Adrenal gland (tissue), 12 donors: ENCODE results near the gene SLC35D2. TPM values are rescaled to one million over a fixed set of nuclear protein-coding genes. Genes with fewer than 3 reads are reported as not detected.

ENCODE experiments used
- DNase-seq, 7 donors: peaks; one replicate each; pipeline ENCODE4 v3.0.0-alpha.2; 2019 to 2020
- H3K27ac ChIP-seq, 5 donors: fragments of 200-600 bp; sonication (generic) in 4 of 5; 1 replicate in 3 of 5; 2 replicates in 2 of 5; pipeline versions ENCODE4 v1.5.1 to v1.8.0; 2016 to 2020; ENCODE audit warnings: mild to moderate bottlenecking in 1 of 5
- H3K27me3 ChIP-seq: fragments of 200-600 bp; 2 replicates; pipeline ENCODE4 v1.8.0; 2021
- H3K36me3 ChIP-seq, 2 donors: fragments of 200-600 bp; replicated peaks in 1 of 2; 1 replicate in 1 of 2; 2 replicates in 1 of 2; pipeline versions ENCODE4 v1.5.1 to v1.8.0; 2018 to 2022
- H3K4me1 ChIP-seq, 2 donors: fragments of 200-600 bp; replicated peaks in 1 of 2; 1 replicate in 1 of 2; 2 replicates in 1 of 2; pipeline versions ENCODE4 v1.5.1 to v1.8.0; 2018 to 2021
- H3K4me3 ChIP-seq, 4 donors: fragments of 200-600 bp; sonication (generic) in 3 of 4; one replicate each; pipeline ENCODE4 v1.5.1; 2016 to 2018
- H3K9me3 ChIP-seq, 3 donors: fragments of 200-600 bp; sonication (generic) in 1 of 3; replicated peaks in 1 of 3; 1 replicate in 2 of 3; 2 replicates in 1 of 3; pipeline versions ENCODE4 v1.5.1 to v1.8.0; 2016 to 2021
- CTCF ChIP-seq, 6 experiments: fragments of 450-650 bp in 4 of 6; fragments of 200-600 bp in 2 of 6; sonication (generic) in 1 of 6; IDR thresholded peaks; 1 replicate in 5 of 6; 2 replicates in 1 of 6; pipeline versions ENCODE4 v1.5.1 to v1.8.0; 2016 to 2021; ENCODE audit warnings: antibody characterized with exemption in 6 of 6, mild to moderate bottlenecking in 2 of 6, moderate library complexity in 1 of 6
- POLR2A ChIP-seq, 2 donors: fragments of 450-650 bp; IDR thresholded peaks; one replicate each; pipeline ENCODE4 v1.6.1; 2017; ENCODE audit warnings: antibody characterized with exemption in 2 of 2, mild to moderate bottlenecking in 2 of 2, moderate library complexity in 1 of 2
- WGBS, 4 donors: extraction: QIAGEN DNeasy Blood & Tissue Kit in 2 of 4; methylation state at CpG; one replicate each; pipeline versions ENCODE4 v1.1.5 to v1.1.7; 2013 to 2017; 5-methylcytosine and 5-hydroxymethylcytosine counted together
- intact Hi-C, 2 donors: fragments of 100-400 bp; cut with DNase I; formaldehyde crosslinking; loops; one replicate each; pipeline versions ENCODE4 v1.14.1 to v1.15.0; 2022 to 2023
- polyA plus RNA-seq, 3 donors: library from polyadenylated mRNA; stranded (reverse); fragments of 200-250 nt in 2 of 3; fragments of 350-450 nt in 1 of 3; fragmentation: Illumina TruSeq in 1 of 3; extraction: RNeasy Lipid Tissue Mini Kit (QIAGEN cat#74804) in 1 of 3; gene quantifications; one replicate each; pipeline ENCODE4 v1.2.3, GENCODE V29; 2013 to 2014
- total RNA-seq, 9 donors: library from RNA; depleted of rRNA in 4 of 9; stranded (reverse); fragments of >200 nt in 4 of 9; fragments of 120-200 nt in 1 of 9; fragmentation: NEBNext Ultra II Directional in 1 of 9; extraction: Animal tissue kit (Norgen Biotek cat#: 25700) in 1 of 9; gene quantifications; one replicate each; pipeline versions ENCODE4 v1.1.0 to v1.2.4, GENCODE V29; 2013 to 2023
- donor health status: healthy with polysubstance abuse.
- donor health status: Bipolar disorder and iron deficiency.
- donor health status: DM: yes; HTN: yes; CAD: no.
- donor health status: DM: no; HTN: no; CAD: no.
- donor health status: DM: no; HTN: no; CAD: no.
- donor health status: DM: yes; HTN: yes; CAD: no.

SLC35D2 gene
- total and polyA plus RNA-seq, 12 donors, result 6.9 to 20.8 (median 14.0) TPM

DNA sequence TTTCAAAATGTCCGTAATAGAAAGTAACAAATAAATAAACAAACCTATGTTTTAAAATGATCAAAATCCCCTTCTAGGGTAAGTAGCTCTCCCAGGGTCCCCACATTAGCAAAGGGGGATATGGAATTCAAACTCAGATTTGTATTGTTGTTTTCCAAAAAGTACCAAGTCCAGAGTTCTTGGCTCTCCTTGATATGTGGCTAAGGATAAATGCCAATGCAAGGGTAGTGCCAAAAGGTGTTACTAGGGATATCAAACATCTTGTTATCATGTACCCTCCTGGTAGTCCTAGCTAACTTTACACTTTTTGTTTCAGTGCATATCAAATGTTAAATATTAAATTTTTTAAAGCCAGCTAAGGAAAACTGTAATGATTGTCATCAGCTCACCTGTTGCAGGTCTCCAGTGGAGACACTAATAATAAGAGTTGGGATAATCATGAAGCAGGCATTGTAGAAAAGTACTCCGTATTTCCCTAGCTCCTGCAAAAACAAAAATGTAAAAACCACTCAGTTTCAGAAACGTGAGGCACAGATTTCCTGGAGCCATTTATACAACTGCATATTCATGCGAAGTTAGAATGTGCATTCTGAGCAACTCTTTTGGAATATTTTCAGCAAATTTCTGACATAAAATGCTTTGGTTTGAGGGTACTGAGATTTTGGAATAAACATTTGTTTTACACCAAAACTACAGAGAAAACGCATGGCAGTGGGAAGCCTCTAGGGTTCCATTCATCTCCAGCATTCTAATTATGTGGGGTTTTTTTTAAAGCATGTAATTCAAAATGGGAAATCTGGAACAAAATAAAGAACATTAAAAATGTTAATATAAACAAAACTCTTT lies 39.8 kb downstream of the SLC35D2 start:
- Histone ChIP-seq H3K27ac (peak overlapping the region in 3 of 5 donors; percentile 8 to 59 (median 51)), H3K36me3 (no peaks in the 10 kb centered on the region), H3K9me3 (no peaks in the 10 kb centered on the region), H3K4me3 (no peak overlapping the region), H3K27me3 (no peaks in the 10 kb centered on the region), H3K4me1 (peaks cover 6 to 34% of the 10 kb centered on the region in 2 donors)
- DNase-seq, result no peak
- TF ChIP-seq CTCF (IDR thresholded peaks at IDR 0.05) (no peak), POLR2A (IDR thresholded peaks at IDR 0.05) (no peak)
- WGBS, 4 donors, result 68 to 77% (median 76%) methylated on average over 5 of the region's 5 CpGs
- intact Hi-C loops, result no loop called here

GRCh38 chr9:96342571-96343245 lies 40.8 kb downstream of the SLC35D2 start:
- peak overlapping the region in 1 of 5 donors; percentile 8 for H3K27ac ChIP-seq
- peaks cover 6 to 34% of the 10 kb centered on the region in 2 donors for H3K4me1 ChIP-seq
- no peaks in the 10 kb centered on the region for H3K27me3 ChIP-seq
- no peak overlapping the region for H3K4me3 ChIP-seq
- no peaks in the 10 kb centered on the region for H3K9me3 ChIP-seq
- intact Hi-C loops, result no loop called here
- H3K36me3 ChIP-seq, result no peaks in the 10 kb centered on the region
- TF ChIP-seq CTCF (IDR thresholded peaks at IDR 0.05) (no peak), POLR2A (IDR thresholded peaks at IDR 0.05) (no peak)
- WGBS, 4 donors, result 88 to 93% (median 89%) methylated on average over 17 to 20 of the region's 20 CpGs
- no peak for DNase-seq

DNA sequence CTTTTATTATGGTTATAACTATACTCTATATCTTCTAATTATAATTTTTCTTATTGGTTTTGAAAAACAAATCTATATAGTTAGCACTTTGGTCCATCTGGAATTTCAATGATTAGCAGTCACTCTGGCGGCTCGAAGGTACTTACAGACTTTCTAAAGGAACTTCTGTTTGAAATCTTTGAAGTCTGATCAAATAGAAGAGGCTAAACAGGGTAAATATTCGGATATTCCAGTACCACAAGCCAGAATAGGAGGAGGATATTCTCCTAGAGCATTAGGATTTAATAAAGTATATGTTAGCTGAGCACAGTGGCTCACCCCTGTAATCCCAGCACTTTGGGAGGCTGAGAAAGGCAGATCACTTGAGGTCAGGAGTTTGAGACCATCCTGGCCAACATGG lies 42.8 kb downstream of the SLC35D2 start:
- DNase-seq, result no peak
- H3K4me1 ChIP-seq, result peaks cover 6 to 34% of the 10 kb centered on the region in 2 donors
- H3K36me3 ChIP-seq, result no peaks in the 10 kb centered on the region
- H3K9me3 ChIP-seq, result no peaks in the 10 kb centered on the region
- 81 to 96% (median 96%) methylated on average over 3 of the region's 3 CpGs for WGBS, 4 donors
- H3K27me3 ChIP-seq, result no peaks in the 10 kb centered on the region
- no peak overlapping the region for H3K4me3 ChIP-seq
- TF ChIP-seq CTCF (IDR thresholded peaks at IDR 0.05) (no peak), POLR2A (IDR thresholded peaks at IDR 0.05) (no peak)
- intact Hi-C loops, result no loop called here
- no peak overlapping the region for H3K27ac ChIP-seq

DNA sequence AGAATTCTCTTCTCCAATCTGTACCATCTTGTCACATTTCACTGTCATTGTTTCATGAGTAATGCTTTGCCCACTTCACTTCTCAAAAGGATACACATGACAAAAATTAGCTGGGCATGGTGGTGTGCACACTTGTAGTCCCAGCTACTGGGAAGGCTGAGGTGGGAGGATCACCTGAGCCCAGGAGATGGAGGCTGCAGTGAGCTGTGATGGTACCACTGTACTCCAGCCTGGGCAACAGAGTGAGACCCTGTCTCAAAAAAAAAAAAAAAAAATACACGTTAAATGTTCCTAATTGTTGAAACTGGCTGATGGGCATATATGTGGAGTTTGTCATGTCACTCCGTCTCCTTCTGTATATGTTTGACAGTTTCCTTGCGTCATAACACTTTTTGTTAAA lies 45.2 kb downstream of the SLC35D2 start:
- Histone ChIP-seq H3K4me1 (peaks cover 0 to 24% of the 10 kb centered on the region in 2 donors), H3K4me3 (no peak overlapping the region), H3K9me3 (no peaks in the 10 kb centered on the region), H3K27ac (no peak overlapping the region), H3K27me3 (no peaks in the 10 kb centered on the region), H3K36me3 (no peaks in the 10 kb centered on the region)
- TF ChIP-seq POLR2A (IDR thresholded peaks at IDR 0.05) (no peak), CTCF (IDR thresholded peaks at IDR 0.05) (no peak)
- intact Hi-C loops, result no loop called here
- no peak for DNase-seq
- whole genome bisulfite sequencing, 4 donors, result 91 to 97% (median 94%) methylated on average over 3 of the region's 3 CpGs
